SK-N-MC (cell line): ENCODE results near the gene MDP1.

Experiments
- EZH2 ChIP-seq: fragments of 200-600 bp; sonication (generic); IDR thresholded peaks from one replicate; pipeline ENCODE4 v1.6.1; 2017; ENCODE audit warnings: antibody characterized with exemption
- FOXP2 ChIP-seq: optimal IDR thresholded peaks from 2 replicates; pipeline ENCODE3; 2011; ENCODE audit warnings: mild to moderate bottlenecking, moderate library complexity; ENCODE audit not compliant: insufficient read depth; ENCODE audit errors: extremely low read length, control extremely low read depth
- POLR2AphosphoS5 ChIP-seq: IDR thresholded peaks from 2 replicates; pipeline ENCODE4 v1.6.1; 2012; ENCODE audit warnings: mild to moderate bottlenecking, low read depth, low read length, borderline replicate concordance

DNA sequence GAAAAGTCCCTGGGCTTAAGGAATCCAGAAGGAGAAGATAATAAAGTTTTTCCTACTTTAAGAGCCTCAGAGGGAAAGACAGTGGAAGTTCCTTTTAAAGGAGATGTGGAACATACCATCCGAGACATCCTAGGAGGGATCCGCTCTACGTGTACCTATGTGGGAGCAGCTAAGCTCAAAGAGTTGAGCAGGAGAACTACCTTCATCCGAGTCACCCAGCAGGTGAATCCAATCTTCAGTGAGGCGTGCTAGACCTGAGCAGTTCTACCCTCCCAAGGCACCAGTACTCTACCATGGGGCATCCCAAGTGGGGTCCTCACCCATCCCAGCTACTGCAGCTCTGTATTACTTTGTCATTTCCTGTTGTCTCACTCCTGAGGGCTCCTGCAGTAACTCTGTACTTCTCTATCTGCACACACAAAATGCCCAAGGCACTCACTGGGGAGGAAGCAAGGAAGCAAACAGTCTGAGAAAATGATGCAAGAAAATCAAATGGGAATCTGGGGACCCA lies 22.7 kb upstream of the MDP1 start:
- TF ChIP-seq POLR2AphosphoS5, result no peak
- no peak for TF ChIP-seq EZH2
- no peak for TF ChIP-seq FOXP2
